GM20431 (cell line): ENCODE data around the gene CPNE1.

Source experiments
- in situ Hi-C: fragments of 300-500 bp; cut with MseI, MboI; formaldehyde crosslinking; loops from one replicate; pipeline ENCODE4 v1.15.0; 2020; ENCODE audit warnings: low sequenced_read_pairs; ENCODE audit not compliant: unreplicated experiment

The CPNE1 gene

GRCh38 chr20:35576816-35577215 lies 87.9 kb downstream of the CPNE1 start:
- in situ Hi-C loops = no loop called here
